GM12878 (cell line): ENCODE results near the gene MB. TPM values are rescaled to one million over a fixed set of nuclear protein-coding genes. Genes with fewer than 3 reads are reported as not detected.
A peak's percentile ranks its signal among the peaks of the same experiment; 100 is the strongest.

Source experiments
- ATAC-seq: fragments of 200-7000 bp; cut with Tn5 transposase; 3 replicates; pipeline ENCODE4 v1.9.1; 2020; ENCODE audit warnings: mild to moderate bottlenecking, moderate library complexity
- BruUV-seq: library from RNA; stranded (reverse); fragments of 400-500 nt; replicated peaks from 2 replicates; lab custom pipeline; 2021; lab: Mats Ljungman, UMichigan
- CTCF ChIA-PET: fragments of 300-600 bp; sonication (Branson Sonifier 250); formaldehyde crosslinking; extraction: SDS; loops from one replicate; lab custom pipeline; 2021; ENCODE audit warnings: inconsistent platforms; lab: Yijun Ruan, JAX
- POLR2A ChIA-PET: fragments of 350-600 bp; formaldehyde crosslinking; extraction: SDS; loops from one replicate; lab custom pipeline; 2021; ENCODE audit warnings: inconsistent platforms; lab: Charles Lee
- RAD21 ChIA-PET: fragments of 300-600 bp; sonication (Branson Sonifier 250); formaldehyde crosslinking; loops from one replicate; lab custom pipeline; 2023; ENCODE audit warnings: antibody characterized with exemption; ENCODE audit not compliant: unreplicated experiment; lab: Charles Lee
- SMC1A ChIA-PET: fragments of 300-600 bp; sonication (Branson Sonifier 250); formaldehyde crosslinking; loops from one replicate; lab custom pipeline; 2023; ENCODE audit not compliant: unreplicated experiment, uncharacterized antibody; lab: Charles Lee
- DNase-seq: peaks from one replicate; pipeline ENCODE4 v3.0.0-alpha.2; 2011; ENCODE audit warnings: low read depth, low spot score
- FAIRE-seq: peaks from 3 replicates; lab custom pipeline; 2011; peaks lifted over from hg19 to GRCh38; lab: Jason Lieb, UNC
- H2AFZ ChIP-seq: 2 replicates; pipeline ENCODE4 v1.6.0; 2011; ENCODE audit warnings: low read depth, low read length, control low read depth; ENCODE audit not compliant: control insufficient read depth
- H3K27ac ChIP-seq: 2 replicates; pipeline ENCODE4 v1.5.1; 2011; ENCODE audit warnings: control low read depth; ENCODE audit not compliant: control insufficient read depth, insufficient read depth
- H3K27me3 ChIP-seq, 2 experiments: replicated peaks in 1 of 2; 2 replicates each; pipeline versions ENCODE4 v1.6.0 to v1.6.1; 2011; ENCODE audit warnings: low read length in 1 of 2; ENCODE audit not compliant: control insufficient read depth in 2 of 2, insufficient read depth in 2 of 2
- H3K36me3 ChIP-seq, 2 experiments: 2 replicates each; pipeline ENCODE4 v1.5.1; 2011; ENCODE audit warnings: low read length in 1 of 2; ENCODE audit not compliant: control insufficient read depth in 2 of 2, insufficient read depth in 2 of 2
- H3K4me1 ChIP-seq: 2 replicates; pipeline ENCODE4 v1.6.1; 2011; ENCODE audit warnings: mild to moderate bottlenecking, low read length, moderate library complexity, mixed read lengths; ENCODE audit not compliant: control insufficient read depth, insufficient read depth
- H3K4me2 ChIP-seq: 2 replicates; pipeline ENCODE4 v1.6.0; 2011; ENCODE audit warnings: control low read depth; ENCODE audit not compliant: control insufficient read depth, insufficient read depth
- H3K4me3 ChIP-seq: fragments of 200-600 bp; sonication (generic); 2 replicates; pipeline ENCODE4 v1.5.1; 2016
- H3K79me2 ChIP-seq: 2 replicates; pipeline ENCODE4 v1.6.0; 2011; ENCODE audit warnings: low read length; ENCODE audit not compliant: control insufficient read depth, insufficient read depth
- H3K9ac ChIP-seq: 2 replicates; pipeline ENCODE4 v1.8.0; 2011; ENCODE audit warnings: low read length, control low read depth, mixed read lengths; ENCODE audit not compliant: control insufficient read depth, insufficient read depth
- H3K9me3 ChIP-seq: replicated peaks from 3 replicates; pipeline ENCODE4 v1.5.1; 2011; ENCODE audit warnings: mild to moderate bottlenecking, low read length; ENCODE audit not compliant: control insufficient read depth, insufficient read depth
- H4K20me1 ChIP-seq: 2 replicates; pipeline ENCODE4 v1.6.0; 2011; ENCODE audit not compliant: control insufficient read depth, insufficient read depth
- BCL11A ChIP-seq: IDR thresholded peaks from 2 replicates; pipeline ENCODE4 v1.6.1; 2011; ENCODE audit warnings: low read depth, low read length
- CTCF ChIP-seq, 3 experiments: IDR thresholded peaks in 2 of 3; conservative IDR thresholded peaks in 1 of 3; 2 replicates each; pipeline ENCODE4 v1.5.1; 2011; ENCODE audit warnings: low read depth in 3 of 3, low read length in 3 of 3, mild to moderate bottlenecking in 3 of 3, control low read depth in 2 of 3, moderate library complexity in 2 of 3, inconsistent platforms in 1 of 3, mixed read lengths in 1 of 3; ENCODE audit not compliant: control insufficient read depth in 2 of 3, insufficient read depth in 1 of 3; ENCODE audit errors: extremely low read depth in 1 of 3
- KAT2A ChIP-seq: conservative IDR thresholded peaks from 2 replicates; pipeline ENCODE4 v1.6.1; 2011; ENCODE audit warnings: low read depth, low read length; ENCODE audit not compliant: control insufficient read depth
- NFIC ChIP-seq: IDR thresholded peaks from 2 replicates; pipeline ENCODE4 v1.6.1; 2012; ENCODE audit warnings: low read depth, mild to moderate bottlenecking, inconsistent platforms, low read length, moderate library complexity
- PAX5 ChIP-seq: IDR thresholded peaks from 2 replicates; pipeline ENCODE4 v1.6.1; 2011; ENCODE audit warnings: low read depth, low read length, borderline replicate concordance
- PML ChIP-seq: IDR thresholded peaks from 2 replicates; pipeline ENCODE4 v1.6.1; 2012; ENCODE audit warnings: low read length, inconsistent platforms
- RAD21 ChIP-seq: IDR thresholded peaks from 2 replicates; pipeline ENCODE4 v1.6.1; 2011; ENCODE audit warnings: mild to moderate bottlenecking, low read depth, low read length, moderate library complexity; ENCODE audit not compliant: insufficient read depth
- RB1 ChIP-seq: fragments of 450-650 bp; formaldehyde crosslinking; IDR thresholded peaks from 2 replicates; pipeline ENCODE4 v1.6.1; 2017; ENCODE audit warnings: mild to moderate bottlenecking, borderline replicate concordance
- SMC3 ChIP-seq: IDR thresholded peaks from 2 replicates; pipeline ENCODE4 v1.6.1; 2011; ENCODE audit warnings: low read length, improper control_type of control experiment, borderline replicate concordance
- YY1 ChIP-seq: IDR thresholded peaks from 2 replicates; pipeline ENCODE4 v1.6.1; 2011; ENCODE audit warnings: low read depth, mild to moderate bottlenecking, low read length
- ZBTB4 ChIP-seq: fragments of 450-650 bp; formaldehyde crosslinking; IDR thresholded peaks from 2 replicates; pipeline ENCODE4 v1.4.0; 2022; ENCODE audit warnings: mild to moderate bottlenecking, moderate library complexity
- WGBS: methylation state at CpG from one replicate; pipeline ENCODE4 v1.1.6; 2016; ENCODE audit warnings: low lambda C conversion rate; ENCODE audit not compliant: insufficient replicate concordance, insufficient coverage; ENCODE audit errors: missing lambda C conversion rate; 5-methylcytosine and 5-hydroxymethylcytosine counted together
- in situ Hi-C: fragments of 300-500 bp; cut with MboI; formaldehyde crosslinking; loops from 9 replicates; pipeline ENCODE4 v1.14.3; 2018; ENCODE audit warnings: mixed read lengths
- intact Hi-C: fragments of 100-400 bp; cut with micrococcal nuclease; formaldehyde crosslinking; loops from one replicate; pipeline ENCODE4 v1.14.2; 2022; ENCODE audit not compliant: unreplicated experiment
- polyA plus RNA-seq, 11 experiments: library from polyadenylated mRNA; depleted of rRNA in 4 of 11; unstranded in 6 of 11; stranded (reverse) in 5 of 11; fragments of >200 nt; fragmentation: Nextera tagmentation in 4 of 11; fragmentation: Illumina TruSeq in 1 of 11; extraction: Ambion mirVana in 4 of 11; extraction: Trizol in 1 of 11; gene quantifications; 1 replicate in 1 of 11; 2 replicates in 10 of 11; pipeline versions ENCODE4 v1.2.1 to v1.2.3, GENCODE V29; 2011 to 2016; ENCODE audit warnings: inconsistent platforms in 2 of 11, missing spikeins in 2 of 11, low read depth in 1 of 11
- total RNA-seq, 4 experiments: library from RNA; depleted of rRNA in 3 of 4; stranded (reverse); fragments of >200 nt in 3 of 4; fragmentation: Illumina TruSeq in 1 of 4; extraction: Trizol in 1 of 4; gene quantifications; 2 replicates each; pipeline versions ENCODE4 v1.2.1 to v1.2.3, GENCODE V29; 2013 to 2021
- TF ChIP-seq, protein P1 (sequence below): IDR thresholded peaks from 2 replicates; pipeline ENCODE4 v1.6.1; 2012; ENCODE audit warnings: low read depth, low read length, improper control_type of control experiment

MB gene
- total and polyA plus RNA-seq, 10 of the 15 experiments (the other 5 are each of a cell fraction or from before 2014, with no cell fraction given), result 0.09 to 0.41 (median 0.23) TPM; not detected in 3

GRCh38 chr22:35631597-35631996 is 14.5 kb upstream of the MB start:
- intact Hi-C loops, result loop anchor here (5.0 kb wide), 1 partner anchor 111 kb away; no protein-coding TSS in a partner anchor
- Histone ChIP-seq H3K27me3 (no peaks in the 10 kb centered on the region), H3K79me2 (no peaks in the 10 kb centered on the region), H3K27ac (no peak overlapping the region), H3K4me3 (no peak overlapping the region), H2AFZ (no peak overlapping the region), H3K36me3 (no peaks in the 10 kb centered on the region), H3K9me3 (peaks cover 1% of the 10 kb centered on the region; the same call in 1 of the 3 replicates), H3K4me1 (peaks cover 22% of the 10 kb centered on the region), H4K20me1 (no peaks in the 10 kb centered on the region), H3K4me2 (no peak overlapping the region), H3K9ac (no peak overlapping the region)
- FAIRE-seq (no peak), ATAC-seq (peak; percentile 73), DNase-seq (no peak)
- POLR2A ChIA-PET, result no interaction called here
- RAD21 ChIA-PET, result interaction anchor here (0.5 to 5.7 kb wide), 3 partner anchors 17 to 274 kb away, joined by 3 to 30 read pairs (median 3); partner anchors contain the start of gene APOL6
- no TSS peak for BruUV-seq
- CTCF ChIA-PET, result interaction anchor here (0.9 to 3.7 kb wide), 14 partner anchors 17 to 483 kb away, joined by 3 to 26 read pairs (median 4); partner anchors contain the start of gene APOL6
- 22% methylated on average over 5 of the region's 5 CpGs for WGBS
- in situ Hi-C loops, result no loop called here
- SMC1A ChIA-PET, result interaction anchor here (0.9 to 2.8 kb wide), 4 partner anchors 17 to 493 kb away, joined by 3 to 8 read pairs (median 4); partner anchors contain the start of gene APOL6
- TF ChIP-seq, protein P1, sequence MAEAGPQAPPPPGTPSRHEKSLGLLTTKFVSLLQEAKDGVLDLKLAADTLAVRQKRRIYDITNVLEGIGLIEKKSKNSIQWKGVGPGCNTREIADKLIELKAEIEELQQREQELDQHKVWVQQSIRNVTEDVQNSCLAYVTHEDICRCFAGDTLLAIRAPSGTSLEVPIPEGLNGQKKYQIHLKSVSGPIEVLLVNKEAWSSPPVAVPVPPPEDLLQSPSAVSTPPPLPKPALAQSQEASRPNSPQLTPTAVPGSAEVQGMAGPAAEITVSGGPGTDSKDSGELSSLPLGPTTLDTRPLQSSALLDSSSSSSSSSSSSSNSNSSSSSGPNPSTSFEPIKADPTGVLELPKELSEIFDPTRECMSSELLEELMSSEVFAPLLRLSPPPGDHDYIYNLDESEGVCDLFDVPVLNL, result no peak
- TF ChIP-seq NFIC (no peak), ZBTB4 (no peak), RAD21 (peak; percentile 59), RB1 (no peak), BCL11A (no peak), PML (no peak), KAT2A (no peak), PAX5 (no peak), CTCF (IDR thresholded peaks at IDR 0.05 in 2 of 3, conservative IDR thresholded peaks at IDR 0.05 in 1 of 3; ENCODE audit: control insufficient read depth in 2 of 3, extremely low read depth in 1 of 3, insufficient read depth in 1 of 3, low read depth in 3 of 3, low read length in 3 of 3) (peak; percentile 63 to 77 (median 72)), YY1 (0 out of 2 replicates have a peak, but pooled peaks have one; percentile 27), SMC3 (peak; percentile 17; the same call in 1 of the 2 replicates)
- TF ChIP-seq, all 136 proteins: peak for 4
